GM13976 (cell line): ENCODE results near the gene UPK1A.

Source experiments
- DNase-seq: peaks from one replicate; pipeline ENCODE4 v3.0.0; 2012; ENCODE audit warnings: low spot score
- in situ Hi-C: fragments of 300-500 bp; cut with MboI; formaldehyde crosslinking; loops from one replicate; pipeline ENCODE4 v1.12.0; 2022; ENCODE audit warnings: low sequenced_read_pairs, mixed read lengths, inconsistent platforms; ENCODE audit not compliant: unreplicated experiment
- TF ChIP-seq, protein P1 (sequence below): IDR thresholded peaks from 2 replicates; pipeline ENCODE4 v1.5.1; 2012; ENCODE audit warnings: borderline replicate concordance, mild to moderate bottlenecking; ENCODE audit not compliant: insufficient read depth; ENCODE audit errors: extremely low read depth, missing control alignments, control extremely low read depth

UPK1A gene

DNA sequence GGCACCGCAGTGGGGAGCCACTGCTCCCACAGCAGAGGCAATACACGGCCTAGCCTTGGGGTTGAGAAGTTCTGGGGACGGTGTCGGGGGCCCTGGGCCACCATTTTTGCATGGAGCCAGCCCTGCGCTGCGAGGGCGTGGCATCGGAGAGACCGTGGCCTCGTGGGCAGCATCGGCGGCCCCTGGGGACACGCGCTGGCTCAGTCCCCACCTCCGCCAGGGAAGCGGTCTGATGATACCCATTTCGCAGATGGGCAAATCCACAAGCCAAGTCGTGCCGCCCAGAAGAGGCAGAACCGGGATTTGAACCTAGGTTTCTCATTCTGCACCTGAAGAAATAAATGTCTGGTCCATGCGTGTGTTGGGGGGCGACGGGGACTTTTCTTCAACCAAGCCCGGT, 1.2 kb upstream of the UPK1A start:
- no peak for DNase-seq
- in situ Hi-C loops: no loop called here
- TF ChIP-seq, protein P1, sequence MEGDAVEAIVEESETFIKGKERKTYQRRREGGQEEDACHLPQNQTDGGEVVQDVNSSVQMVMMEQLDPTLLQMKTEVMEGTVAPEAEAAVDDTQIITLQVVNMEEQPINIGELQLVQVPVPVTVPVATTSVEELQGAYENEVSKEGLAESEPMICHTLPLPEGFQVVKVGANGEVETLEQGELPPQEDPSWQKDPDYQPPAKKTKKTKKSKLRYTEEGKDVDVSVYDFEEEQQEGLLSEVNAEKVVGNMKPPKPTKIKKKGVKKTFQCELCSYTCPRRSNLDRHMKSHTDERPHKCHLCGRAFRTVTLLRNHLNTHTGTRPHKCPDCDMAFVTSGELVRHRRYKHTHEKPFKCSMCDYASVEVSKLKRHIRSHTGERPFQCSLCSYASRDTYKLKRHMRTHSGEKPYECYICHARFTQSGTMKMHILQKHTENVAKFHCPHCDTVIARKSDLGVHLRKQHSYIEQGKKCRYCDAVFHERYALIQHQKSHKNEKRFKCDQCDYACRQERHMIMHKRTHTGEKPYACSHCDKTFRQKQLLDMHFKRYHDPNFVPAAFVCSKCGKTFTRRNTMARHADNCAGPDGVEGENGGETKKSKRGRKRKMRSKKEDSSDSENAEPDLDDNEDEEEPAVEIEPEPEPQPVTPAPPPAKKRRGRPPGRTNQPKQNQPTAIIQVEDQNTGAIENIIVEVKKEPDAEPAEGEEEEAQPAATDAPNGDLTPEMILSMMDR: no peak

DNA sequence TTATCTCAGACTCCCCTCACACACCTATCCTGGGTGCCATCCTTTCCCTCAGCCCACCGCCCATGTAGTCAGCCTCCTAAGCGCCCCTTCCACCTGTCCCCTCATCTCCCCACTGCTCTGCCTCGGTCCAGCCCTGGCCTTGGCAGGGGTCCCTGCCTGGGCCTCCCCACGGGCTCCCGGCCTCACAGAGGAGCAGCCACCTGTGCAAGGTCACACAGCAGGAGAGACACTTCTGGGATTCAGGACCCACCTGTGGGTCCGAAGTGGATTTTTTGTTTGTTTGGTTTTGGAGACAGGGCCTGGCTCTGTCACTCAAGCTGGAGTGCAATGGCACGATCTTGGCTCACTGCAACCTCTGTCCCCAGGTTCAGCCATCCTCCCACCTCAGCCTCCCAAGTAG, 713 bp upstream of the UPK1A start:
- TF ChIP-seq, protein P1: no peak
- in situ Hi-C loops: no loop called here

DNA sequence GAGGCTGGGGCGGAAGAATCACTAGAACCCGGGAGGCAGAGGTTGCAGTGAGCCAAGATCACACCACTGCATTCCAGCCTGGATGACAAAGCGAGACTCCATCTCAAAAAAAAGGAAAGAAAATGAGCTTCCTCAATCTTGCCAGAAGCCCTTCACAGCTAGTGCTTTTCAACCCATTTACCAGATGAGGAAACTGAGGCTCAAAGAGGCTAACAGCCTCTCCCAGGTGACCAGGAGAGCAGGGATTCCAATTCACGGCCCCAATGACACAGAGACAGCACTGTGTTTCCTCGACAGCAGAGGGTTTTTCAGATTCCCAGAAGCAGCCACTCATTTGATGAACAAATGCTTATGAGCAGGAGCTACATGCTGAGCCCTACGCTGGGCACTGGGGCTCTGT, 3.2 kb downstream of the UPK1A start:
- no peak for DNase-seq
- in situ Hi-C loops: no loop called here
- TF ChIP-seq, protein P1: no peak

More for the DNA sequence above, 713 bp upstream of the UPK1A start:
- no peak for DNase-seq

DNA sequence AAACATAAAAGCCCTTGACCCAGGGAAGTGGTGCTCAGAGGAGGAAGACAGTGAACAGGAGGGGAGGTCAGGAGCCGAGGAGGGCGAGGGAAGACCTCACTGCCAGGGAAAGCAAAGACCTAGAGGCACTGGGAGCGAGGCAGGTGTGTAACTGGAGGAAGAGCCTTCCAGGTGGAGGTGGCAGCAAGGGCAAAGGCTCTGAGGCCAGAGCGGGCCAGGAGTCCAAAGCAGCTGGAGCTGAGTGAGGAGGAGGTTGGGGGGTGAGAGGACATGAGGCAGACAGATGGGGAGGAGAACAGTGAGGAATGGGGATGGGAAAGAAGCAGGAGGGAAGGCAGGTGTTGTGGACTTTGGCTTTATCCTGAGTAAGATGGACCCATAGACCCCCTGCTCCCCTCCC, 3.7 kb downstream of the UPK1A start:
- in situ Hi-C loops: no loop called here
- TF ChIP-seq, protein P1: no peak
- DNase-seq: no peak

DNA sequence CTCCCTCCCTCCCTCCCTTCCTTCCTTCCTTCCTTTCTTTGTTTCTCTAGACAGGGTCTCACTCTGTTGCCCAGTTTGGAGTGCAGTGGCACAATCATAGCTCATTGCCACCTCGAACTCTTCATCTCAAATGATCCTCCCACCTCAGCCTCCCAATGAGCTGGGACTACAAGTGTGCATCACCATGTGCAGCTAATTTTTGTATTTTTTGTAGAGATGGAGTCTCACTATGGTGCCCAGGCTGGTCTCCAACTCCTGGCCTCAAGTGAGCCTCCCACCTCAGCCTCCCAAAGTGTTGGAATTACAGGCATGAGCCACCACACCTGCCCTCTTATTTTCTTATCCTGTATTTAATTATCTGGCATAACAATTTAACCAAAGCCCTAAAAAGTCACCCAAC, 4.4 kb downstream of the UPK1A start:
- TF ChIP-seq, protein P1: no peak
- in situ Hi-C loops: no loop called here
- DNase-seq: no peak

DNA sequence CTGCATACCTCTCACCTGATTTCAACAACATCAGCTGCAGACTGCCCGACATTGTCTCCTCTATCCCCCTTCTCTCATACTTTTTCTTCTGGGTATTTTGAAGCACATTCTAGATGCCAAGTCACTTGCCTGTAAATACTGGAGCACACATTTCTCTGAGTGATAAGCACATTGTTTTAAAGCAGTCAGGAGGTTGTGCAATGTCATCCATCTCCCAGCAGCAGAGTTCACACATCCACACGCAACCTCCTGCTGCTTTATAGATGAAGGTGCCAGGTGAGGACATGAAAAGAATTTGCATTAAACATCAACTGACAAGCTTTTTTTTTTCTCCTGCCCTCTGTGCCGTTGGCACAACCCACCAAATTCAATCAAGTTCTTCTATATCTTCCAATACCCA, 5.5 kb downstream of the UPK1A start:
- TF ChIP-seq, protein P1: no peak
- in situ Hi-C loops: no loop called here
- DNase-seq: no peak
